Stimulated activated CD8-positive, alpha-beta memory T cell treated with anti-CD3 and anti-CD28 coated beads, Interleukin-4, amount 100 ng/mL, for 24 hours (primary cell): Measurements from ENCODE around the gene PDGFRA.

Experiments used
- DNase-seq: peaks from one replicate; pipeline ENCODE4 v3.0.0-alpha.2; 2020; ENCODE audit warnings: low read depth

Gene PDGFRA

DNA sequence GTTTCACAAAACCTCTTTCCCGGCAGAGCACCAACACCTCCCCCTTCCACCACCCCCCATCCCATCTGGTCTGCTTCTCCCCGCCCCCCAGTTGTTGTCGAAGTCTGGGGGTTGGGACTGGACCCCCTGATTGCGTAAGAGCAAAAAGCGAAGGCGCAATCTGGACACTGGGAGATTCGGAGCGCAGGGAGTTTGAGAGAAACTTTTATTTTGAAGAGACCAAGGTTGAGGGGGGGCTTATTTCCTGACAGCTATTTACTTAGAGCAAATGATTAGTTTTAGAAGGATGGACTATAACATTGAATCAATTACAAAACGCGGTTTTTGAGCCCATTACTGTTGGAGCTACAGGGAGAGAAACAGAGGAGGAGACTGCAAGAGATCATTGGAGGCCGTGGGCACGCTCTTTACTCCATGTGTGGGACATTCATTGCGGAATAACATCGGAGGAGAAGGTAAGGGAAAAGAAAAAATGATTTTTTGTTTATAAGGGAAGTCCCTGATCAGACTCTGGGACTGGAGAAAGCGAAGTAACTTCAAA is at the start of gene PDGFRA:
Gene PDGFRA, plus strand, starts transcription at position 333 of the 541 bp plus-strand sequence. CDS start 29,476 bp downstream, outside the sequence.
- no peak for DNase-seq

DNA sequence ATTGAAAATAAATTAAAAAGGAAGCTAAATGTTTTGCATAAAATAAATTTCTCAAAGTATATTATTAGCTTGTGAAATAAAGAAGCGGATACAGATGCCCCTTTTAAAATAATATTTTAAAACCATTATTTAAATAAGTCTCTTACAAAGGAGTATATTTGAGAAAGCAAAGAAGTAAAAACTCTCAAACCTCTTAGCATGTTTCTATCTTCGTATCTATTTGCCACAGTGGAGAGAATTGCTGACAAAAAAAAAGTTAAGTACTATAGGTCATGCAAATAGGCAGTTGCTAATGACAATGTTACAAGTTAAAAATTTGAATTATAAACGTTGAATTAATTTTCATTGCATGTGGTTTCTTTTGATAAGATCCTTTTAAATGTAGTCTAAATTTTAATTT is 44.5 kb upstream of the PDGFRA start:
- no peak for DNase-seq

GRCh38 chr4:54185044-54185780 is 43.9 kb upstream of the PDGFRA start:
- DNase-seq: no peak

- DNase-seq: no peak
These were observed 43.2 kb upstream of the PDGFRA start for GRCh38 chr4:54185866-54186265.

- DNase-seq: no peak
These were observed 42.7 kb upstream of the PDGFRA start for GRCh38 chr4:54186371-54186770.

DNA sequence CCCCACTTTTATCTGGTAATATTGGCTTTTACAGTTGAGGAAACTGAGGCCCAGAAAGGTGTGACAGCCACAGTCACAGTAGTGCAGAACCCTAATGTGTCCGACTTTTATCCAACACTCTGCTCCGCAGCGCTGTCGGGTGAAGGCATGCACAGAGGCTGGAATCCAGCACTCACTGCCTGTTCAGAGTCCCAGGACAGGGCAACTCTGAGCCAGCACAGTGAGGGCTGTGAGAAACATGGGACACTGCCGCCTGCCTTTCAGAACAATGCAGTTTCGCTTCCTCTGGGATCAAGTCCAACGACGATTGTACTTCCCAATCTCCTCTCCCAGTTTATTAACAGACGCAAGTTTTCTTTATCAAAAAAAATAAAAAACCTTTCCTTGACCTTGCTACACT is 41.9 kb upstream of the PDGFRA start:
- no peak for DNase-seq

GRCh38 chr4:54189140-54189539 is 40.0 kb upstream of the PDGFRA start:
- no peak for DNase-seq

DNA sequence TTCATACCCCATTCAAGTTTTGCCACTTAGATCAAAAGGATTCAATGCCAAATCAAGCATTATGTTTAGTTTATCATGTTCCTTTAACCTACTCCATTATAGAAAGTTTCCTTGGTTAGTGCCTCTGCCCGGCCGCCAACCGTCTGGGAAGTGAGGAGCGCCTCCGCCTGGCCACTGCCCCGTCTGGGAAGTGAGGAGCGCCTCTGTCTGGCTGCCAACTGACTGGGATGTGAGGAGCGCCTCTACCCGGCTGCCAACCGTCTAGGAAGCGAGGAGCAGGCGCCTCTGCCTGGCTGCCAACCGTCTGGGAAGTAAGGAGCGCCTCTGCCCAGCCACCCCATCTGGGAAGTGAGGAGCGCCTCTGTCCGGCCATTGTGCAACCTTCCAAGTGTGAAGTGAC is 36.3 kb upstream of the PDGFRA start:
- DNase-seq: no peak

- DNase-seq: no peak
These were observed 31.2 kb upstream of the PDGFRA start for GRCh38 chr4:54197926-54198325.

DNA sequence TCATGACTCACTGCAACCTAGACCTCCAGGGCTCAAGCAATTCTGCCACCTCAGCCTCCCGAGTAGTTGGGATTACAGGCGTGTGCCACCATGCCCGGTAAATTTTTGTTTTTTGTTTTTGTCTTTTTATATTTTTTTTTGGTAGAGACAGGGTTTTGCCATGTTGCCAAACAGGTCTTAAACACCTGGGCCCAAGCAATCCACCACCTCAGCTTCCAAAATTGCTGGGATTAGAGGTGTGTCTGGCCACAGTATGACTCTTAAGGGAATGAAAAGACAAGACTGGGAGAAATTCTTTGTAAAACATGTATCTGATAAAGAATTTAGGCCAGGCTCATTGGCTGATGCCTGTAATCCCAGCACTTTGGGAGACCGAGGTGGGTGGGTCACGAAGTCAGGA is 29.2 kb upstream of the PDGFRA start:
- DNase-seq: no peak

DNA sequence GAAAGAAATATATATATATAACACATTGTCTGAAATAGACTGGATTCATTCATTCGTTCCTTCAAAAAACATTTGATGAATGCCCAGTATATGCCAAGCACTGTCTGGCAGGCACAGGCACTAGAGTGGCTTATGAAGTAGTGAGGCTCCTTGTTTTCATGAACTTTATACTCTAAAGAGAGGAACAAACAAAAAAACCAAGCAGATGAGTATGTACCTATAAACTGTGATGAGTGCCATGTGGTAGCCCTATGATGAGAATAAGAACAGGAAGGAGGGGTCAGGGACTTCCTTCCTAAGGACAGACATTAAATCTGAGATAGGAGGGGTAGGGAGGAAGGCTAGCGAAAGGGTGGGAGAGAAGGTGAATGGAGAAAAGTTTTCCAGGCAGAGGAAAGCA is 19.5 kb upstream of the PDGFRA start:
- no peak for DNase-seq

GRCh38 chr4:54213001-54213400 is 16.1 kb upstream of the PDGFRA start:
- DNase-seq: no peak

GRCh38 chr4:54213761-54214160 is 15.3 kb upstream of the PDGFRA start:
- DNase-seq: no peak

DNA sequence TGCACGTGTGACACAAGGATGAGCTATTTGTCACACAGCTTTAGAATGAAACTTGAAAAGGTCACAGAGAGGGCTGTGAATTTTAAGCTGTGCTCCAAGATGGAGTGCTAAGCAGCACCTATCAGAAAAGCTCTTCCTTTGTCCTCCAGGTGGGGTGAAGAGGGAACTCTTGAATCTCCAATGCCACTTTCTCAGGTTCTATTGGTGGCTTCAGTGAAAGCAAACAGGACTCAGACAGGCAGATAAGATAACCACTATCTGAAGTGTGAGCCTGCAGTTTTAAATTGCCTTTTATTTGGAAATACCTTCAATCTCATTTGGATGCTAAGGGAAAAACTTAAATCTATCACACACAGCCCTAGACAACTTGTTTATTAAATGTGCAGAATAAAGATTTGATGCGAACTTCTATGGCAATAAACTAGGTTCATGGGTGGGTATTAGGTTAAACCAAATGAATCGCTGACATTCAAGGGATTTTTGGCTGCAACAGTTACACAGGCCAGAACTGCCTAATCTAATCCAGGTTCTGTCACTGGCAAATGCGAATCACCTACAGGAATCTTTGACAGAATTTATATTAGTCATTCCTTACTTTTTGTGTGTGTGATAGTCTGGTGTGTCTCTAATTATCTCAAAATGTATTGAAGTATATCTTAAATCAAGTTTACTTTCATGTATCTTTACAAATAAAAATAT is 13.6 kb upstream of the PDGFRA start:
- DNase-seq: no peak

GRCh38 chr4:54217642-54218495 is 11.2 kb upstream of the PDGFRA start:
- DNase-seq: peak; percentile 23

DNA sequence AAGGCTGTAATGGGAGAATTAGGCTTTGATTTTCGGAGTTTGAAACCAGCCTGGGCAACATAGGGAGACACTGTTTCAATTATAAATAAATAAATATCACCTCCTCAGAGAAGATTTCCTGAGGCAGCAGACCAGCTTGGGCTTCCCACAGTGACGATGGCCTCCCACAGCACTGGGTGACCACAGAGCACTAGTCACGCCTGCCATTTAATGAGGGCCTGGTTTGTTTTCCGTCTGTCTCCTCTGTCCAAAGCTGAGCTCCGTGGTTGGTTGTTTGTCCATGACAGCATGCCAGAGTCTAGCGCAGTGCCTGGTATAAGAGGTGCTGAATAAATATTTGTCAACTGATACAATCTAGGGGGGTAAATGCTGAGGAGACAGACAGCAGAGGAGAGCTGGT is 10.4 kb upstream of the PDGFRA start:
- no peak for DNase-seq

- DNase-seq: no peak
These were observed 4.0 kb upstream of the PDGFRA start for GRCh38 chr4:54224996-54225597.

DNA sequence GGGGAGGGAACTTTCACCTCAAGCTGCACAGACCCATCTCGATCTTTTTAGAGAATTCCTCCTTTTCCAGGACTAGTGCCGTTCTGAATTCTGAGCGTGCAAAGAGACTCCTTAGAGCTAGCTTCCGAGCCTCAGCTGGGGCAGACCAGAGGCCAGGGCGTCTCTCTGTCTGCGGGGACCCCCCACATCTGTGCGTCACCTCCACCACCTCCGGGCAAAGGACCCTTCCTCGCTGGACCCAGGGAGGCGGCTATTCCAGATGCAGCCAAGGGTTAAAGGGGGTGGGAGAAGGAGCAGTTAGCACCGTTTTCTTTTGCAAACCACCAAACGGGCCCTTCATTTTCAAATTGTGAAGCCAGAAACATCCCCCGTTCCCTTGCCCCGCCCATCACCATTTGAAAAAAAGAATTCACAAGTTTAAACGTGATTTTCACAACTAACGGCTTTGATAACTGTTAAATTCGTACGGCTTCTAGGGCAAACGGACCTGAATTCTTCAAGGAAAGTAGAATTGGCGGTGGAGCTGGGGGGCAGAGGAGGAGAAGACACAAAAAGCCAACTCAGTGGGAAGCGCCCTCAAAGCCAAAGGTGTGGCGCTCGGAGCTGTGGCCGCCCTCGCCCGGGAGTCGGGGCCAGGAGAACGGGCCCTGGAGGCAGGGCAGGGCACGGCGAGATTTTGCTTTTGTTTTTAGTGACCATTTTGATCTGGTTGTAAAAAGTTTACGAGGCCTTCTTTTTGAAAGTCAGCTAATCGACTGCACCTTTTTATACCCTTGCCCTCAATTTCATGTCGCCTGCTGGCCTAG is 3.3 kb upstream of the PDGFRA start:
- no peak for DNase-seq

GRCh38 chr4:54226404-54227255 is 2.5 kb upstream of the PDGFRA start:
- no peak for DNase-seq
